SK-N-MC (cell line): ENCODE measurements around the gene STK11IP.
A peak's percentile ranks its signal among the peaks of the same experiment; 100 is the strongest.

Experiments used
- DNase-seq: peaks from one replicate; pipeline ENCODE4 v3.0.0-alpha.2; 2011; ENCODE audit warnings: low read depth, low spot score
- H3K27ac ChIP-seq: fragments of 200-600 bp; sonication (generic); 2 replicates; pipeline ENCODE4 v1.5.1; 2016; ENCODE audit warnings: mixed run types
- H3K36me3 ChIP-seq: fragments of 200-600 bp; sonication (generic); 2 replicates; pipeline ENCODE4 v1.6.1; 2017; ENCODE audit warnings: antibody characterized with exemption, low read length, mixed read lengths; ENCODE audit not compliant: insufficient read depth
- H3K4me3 ChIP-seq: fragments of 200-600 bp; sonication (generic); 2 replicates; pipeline ENCODE4 v1.5.1; 2016
- H3K9ac ChIP-seq: fragments of 200-600 bp; sonication (generic); 2 replicates; pipeline ENCODE4 v1.8.0; 2017; ENCODE audit warnings: mixed run types, mixed read lengths; ENCODE audit not compliant: insufficient read length
- H3K9me3 ChIP-seq: fragments of 200-600 bp; sonication (generic); 2 replicates; pipeline ENCODE4 v1.6.1; 2017; ENCODE audit warnings: low read depth, mild to moderate bottlenecking, antibody characterized with exemption, low read length, moderate library complexity, mixed read lengths
- EZH2 ChIP-seq: fragments of 200-600 bp; sonication (generic); IDR thresholded peaks from one replicate; pipeline ENCODE4 v1.6.1; 2017; ENCODE audit warnings: antibody characterized with exemption
- FOXP2 ChIP-seq: optimal IDR thresholded peaks from 2 replicates; pipeline ENCODE3; 2011; ENCODE audit warnings: mild to moderate bottlenecking, moderate library complexity; ENCODE audit not compliant: insufficient read depth; ENCODE audit errors: extremely low read length, control extremely low read depth
- POLR2AphosphoS5 ChIP-seq: IDR thresholded peaks from 2 replicates; pipeline ENCODE4 v1.6.1; 2012; ENCODE audit warnings: mild to moderate bottlenecking, low read depth, low read length, borderline replicate concordance

STK11IP gene

DNA sequence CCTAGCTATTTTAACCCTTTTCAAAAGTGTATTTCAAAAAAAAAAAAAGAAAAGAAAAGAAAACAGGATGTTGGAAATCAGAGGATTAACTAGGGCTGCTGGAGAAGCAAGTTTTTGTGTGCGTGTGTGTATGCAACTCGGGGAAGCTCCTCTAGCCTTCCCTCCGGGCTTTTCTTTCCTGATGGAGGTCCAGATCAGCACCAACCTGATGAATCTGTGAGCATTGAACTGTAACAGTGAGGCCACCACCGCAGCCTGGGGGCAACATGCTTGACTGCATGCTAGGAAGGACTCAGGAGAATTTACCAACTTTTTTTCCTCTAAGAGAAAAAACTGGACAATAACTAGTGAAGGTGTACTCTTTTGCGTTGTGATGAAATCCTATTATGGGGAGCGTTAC, 28.6 kb upstream of the STK11IP start:
- Histone ChIP-seq H3K27ac (no peak overlapping the region), H3K36me3 (no peaks in the 10 kb centered on the region), H3K9me3 (no peaks in the 10 kb centered on the region), H3K4me3 (no peak overlapping the region), H3K9ac (no peak overlapping the region)
- no peak for TF ChIP-seq POLR2AphosphoS5
- no peak for TF ChIP-seq FOXP2
- TF ChIP-seq EZH2, result no peak
- DNase-seq, result no peak

GRCh38 chr2:219569635-219570034, 28.0 kb upstream of the STK11IP start:
- no peak overlapping the region for H3K9ac ChIP-seq
- TF ChIP-seq EZH2 (no peak), FOXP2 (no peak)
- no peak overlapping the region for H3K27ac ChIP-seq
- no peaks in the 10 kb centered on the region for H3K9me3 ChIP-seq
- DNase-seq, result no peak
- no peaks in the 10 kb centered on the region for H3K36me3 ChIP-seq
- 0 out of 2 replicates have a peak overlapping the region, but pooled peaks have one; percentile 80 for H3K4me3 ChIP-seq

GRCh38 chr2:219570194-219570923, 27.3 kb upstream of the STK11IP start:
- no peak for DNase-seq
- H3K27ac ChIP-seq, result no peak overlapping the region
- peak overlapping the region; percentile 80 for H3K4me3 ChIP-seq
- H3K9ac ChIP-seq, result peak overlapping the region; percentile 81
- TF ChIP-seq EZH2 (no peak), POLR2AphosphoS5 (no peak), FOXP2 (no peak)
- no peaks in the 10 kb centered on the region for H3K9me3 ChIP-seq
- H3K36me3 ChIP-seq, result no peaks in the 10 kb centered on the region

DNA sequence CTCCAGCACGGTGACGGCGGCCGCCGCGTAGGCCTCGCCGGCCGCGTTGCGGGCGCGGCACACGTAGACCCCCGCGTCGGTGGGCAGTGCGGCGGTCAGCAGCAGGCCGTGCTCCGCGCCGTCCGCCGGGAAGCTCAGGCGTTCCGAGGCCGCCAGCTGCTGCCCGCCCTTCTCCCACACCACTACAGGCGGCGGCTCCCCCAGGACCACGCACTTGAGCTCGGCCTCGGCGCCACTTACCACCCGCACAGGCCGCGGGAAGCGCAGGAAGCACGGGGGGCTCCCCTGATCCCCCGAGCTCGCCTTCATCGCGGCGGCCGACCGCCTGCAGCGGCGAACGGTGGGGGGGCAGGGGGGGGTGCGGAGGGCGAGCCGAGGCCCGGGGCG, 26.7 kb upstream of the STK11IP start:
- DNase-seq, result no peak
- no peak for TF ChIP-seq FOXP2
- no peak for TF ChIP-seq EZH2
- TF ChIP-seq POLR2AphosphoS5, result no peak
- H3K27ac ChIP-seq, result no peak overlapping the region
- peak overlapping the region; percentile 81 for H3K9ac ChIP-seq
- no peaks in the 10 kb centered on the region for H3K36me3 ChIP-seq
- H3K4me3 ChIP-seq, result peak overlapping the region; percentile 80
- H3K9me3 ChIP-seq, result no peaks in the 10 kb centered on the region

GRCh38 chr2:219571311-219572236, 26.1 kb upstream of the STK11IP start, which contains the start of gene OBSL1:
Gene OBSL1 (minus strand): TSS chr2:219571539. CDS start chr2:219571232, 307 bp downstream.
- DNase-seq, result no peak
- no peak for TF ChIP-seq EZH2
- no peak; the same call in 1 of the 2 replicates for TF ChIP-seq POLR2AphosphoS5
- no peak for TF ChIP-seq FOXP2
- H3K27ac ChIP-seq, result no peak within 1 kb of the TSS
- peak within 1 kb of the TSS; percentile 81 for H3K9ac ChIP-seq
- no peaks in the 10 kb centered on the region for H3K9me3 ChIP-seq
- H3K36me3 ChIP-seq, result no peaks in the 10 kb centered on the region
- peak within 1 kb of the TSS; percentile 80 for H3K4me3 ChIP-seq

GRCh38 chr2:219572237-219573001, 25.2 kb upstream of the STK11IP start, which contains the start of gene INHA:
Gene INHA (plus strand): TSS chr2:219572310. CDS start chr2:219572375, 65 bp downstream.
- H3K4me3 ChIP-seq, result peak within 1 kb of the TSS; percentile 80
- no peaks in the 10 kb centered on the region for H3K9me3 ChIP-seq
- H3K27ac ChIP-seq, result no peak within 1 kb of the TSS
- H3K9ac ChIP-seq, result peak within 1 kb of the TSS; percentile 81
- no peak for DNase-seq
- H3K36me3 ChIP-seq, result no peaks in the 10 kb centered on the region
- no peak for TF ChIP-seq EZH2
- TF ChIP-seq POLR2AphosphoS5, result no peak
- no peak for TF ChIP-seq FOXP2

DNA sequence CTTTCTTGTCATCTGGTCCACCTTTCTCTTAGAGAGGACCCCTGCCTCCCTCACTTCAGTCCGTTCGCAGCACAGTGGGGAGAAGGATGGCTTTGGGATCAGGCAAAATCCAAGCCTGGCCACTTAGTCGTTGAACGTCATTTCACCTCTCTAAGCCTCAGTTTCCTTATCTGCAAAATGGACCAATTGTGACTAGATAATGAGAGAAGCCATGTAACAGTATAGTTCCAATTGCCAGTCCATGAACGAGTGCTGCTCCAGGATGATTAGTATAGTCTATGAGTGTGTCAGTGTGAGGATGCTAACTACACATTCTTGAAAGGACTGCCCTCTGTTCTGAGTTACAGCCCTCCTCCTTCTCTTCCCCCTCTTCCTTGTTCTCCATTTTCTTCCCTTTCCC, 24.5 kb upstream of the STK11IP start:
- no peak overlapping the region for H3K4me3 ChIP-seq
- H3K9ac ChIP-seq, result no peak overlapping the region
- no peak overlapping the region for H3K27ac ChIP-seq
- TF ChIP-seq FOXP2 (no peak), EZH2 (no peak)
- no peaks in the 10 kb centered on the region for H3K9me3 ChIP-seq
- no peak for DNase-seq
- no peaks in the 10 kb centered on the region for H3K36me3 ChIP-seq
